Middle frontal gyrus (tissue), 1 donor: ENCODE data around the gene PLD1.
"Not testable (repeated sequence)": the region's sequence is repeated elsewhere in the genome, so short reads cannot be mapped to it uniquely, and the experiment has no call there.

Experiments used
- DNase-seq: peaks from one replicate; pipeline ENCODE4 v3.0.0-alpha.2; 2015; ENCODE audit warnings: low spot score; ENCODE audit errors: extremely low spot score

The PLD1 gene

DNA sequence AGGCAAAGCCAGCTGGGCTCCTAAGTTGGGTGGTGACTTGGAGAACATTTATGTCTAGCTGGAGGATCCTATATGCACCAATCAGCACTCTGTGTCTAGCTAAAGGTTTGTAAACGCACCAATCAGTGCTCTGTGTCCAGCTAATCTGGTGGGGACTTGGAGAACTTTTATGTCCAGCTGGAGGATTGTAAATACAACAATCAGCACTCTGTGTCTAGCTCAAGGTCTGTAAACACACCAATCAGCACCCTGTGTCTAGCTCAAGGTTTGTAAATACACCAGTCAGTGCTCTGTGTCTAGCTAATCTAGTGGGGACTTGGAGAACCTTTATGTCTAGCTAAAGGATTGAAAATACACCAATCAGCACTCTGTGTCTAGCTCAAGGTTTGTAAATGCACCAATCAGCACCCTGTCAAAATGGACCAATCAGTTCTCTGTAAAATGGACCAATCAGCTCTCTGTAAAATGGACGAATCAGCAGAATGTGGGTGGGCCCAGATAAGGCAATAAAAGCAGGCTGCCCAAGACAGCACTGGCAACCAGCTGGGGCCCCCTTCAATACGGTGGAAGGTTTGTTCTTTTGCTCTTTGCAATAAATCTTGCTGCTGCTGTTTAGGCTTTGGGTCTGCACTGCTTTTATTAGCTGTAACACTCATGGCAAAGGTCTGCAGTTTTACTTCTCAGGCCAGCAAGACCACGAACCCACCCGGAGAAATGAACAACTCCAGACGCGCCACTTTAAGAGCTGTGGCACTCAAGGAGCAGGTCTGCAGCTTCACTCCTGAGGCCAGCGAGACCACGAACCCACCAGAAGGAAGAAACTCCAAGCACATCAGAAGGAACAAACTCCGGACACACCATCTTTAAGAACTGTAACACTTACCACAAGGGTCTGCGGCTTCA lies 63.7 kb downstream of the PLD1 start:
- not testable (repeated sequence) for DNase-seq

- no peak for DNase-seq
Measured at GRCh38 chr3:171745577-171746319, 64.5 kb downstream of the PLD1 start.

DNA sequence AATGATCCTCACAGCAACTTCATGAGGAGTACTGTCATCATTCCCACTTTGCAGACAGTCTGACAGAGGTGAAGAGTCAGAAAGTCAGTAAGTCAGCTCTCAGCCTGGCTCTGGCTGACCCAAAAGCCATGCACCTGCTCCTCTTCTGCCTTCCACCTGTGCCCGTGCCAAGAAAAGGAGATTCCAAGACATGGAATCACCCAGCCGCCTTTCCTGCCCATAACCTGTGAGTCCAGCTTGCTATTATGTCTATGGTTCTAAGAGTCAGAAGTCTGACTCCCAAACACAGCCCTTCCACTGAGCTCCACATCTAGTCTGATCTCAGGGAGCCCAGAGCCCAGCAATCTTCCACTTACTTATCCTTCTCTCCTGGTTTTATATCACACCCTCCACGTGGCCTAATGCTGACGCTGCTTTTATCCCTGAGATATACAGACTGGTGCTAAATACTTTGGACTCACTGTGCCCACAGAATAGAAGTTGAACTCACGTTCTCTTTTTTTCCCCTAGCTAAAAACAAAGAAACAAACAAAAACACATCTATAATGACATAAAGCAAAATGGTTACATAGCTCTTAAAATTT lies 66.0 kb downstream of the PLD1 start:
- no peak for DNase-seq

GRCh38 chr3:171743327-171744157 lies 66.7 kb downstream of the PLD1 start:
- no peak for DNase-seq

- DNase-seq: no peak
Measured at GRCh38 chr3:171741377-171741776, 68.9 kb downstream of the PLD1 start.

- DNase-seq: no peak
Measured at GRCh38 chr3:171736556-171736955, 73.7 kb downstream of the PLD1 start.

- no peak for DNase-seq
Measured at GRCh38 chr3:171733561-171733960, 76.7 kb downstream of the PLD1 start.

GRCh38 chr3:171732756-171733155 lies 77.5 kb downstream of the PLD1 start:
- no peak for DNase-seq

- DNase-seq: no peak
Measured at GRCh38 chr3:171731691-171732090, 78.6 kb downstream of the PLD1 start.

DNA sequence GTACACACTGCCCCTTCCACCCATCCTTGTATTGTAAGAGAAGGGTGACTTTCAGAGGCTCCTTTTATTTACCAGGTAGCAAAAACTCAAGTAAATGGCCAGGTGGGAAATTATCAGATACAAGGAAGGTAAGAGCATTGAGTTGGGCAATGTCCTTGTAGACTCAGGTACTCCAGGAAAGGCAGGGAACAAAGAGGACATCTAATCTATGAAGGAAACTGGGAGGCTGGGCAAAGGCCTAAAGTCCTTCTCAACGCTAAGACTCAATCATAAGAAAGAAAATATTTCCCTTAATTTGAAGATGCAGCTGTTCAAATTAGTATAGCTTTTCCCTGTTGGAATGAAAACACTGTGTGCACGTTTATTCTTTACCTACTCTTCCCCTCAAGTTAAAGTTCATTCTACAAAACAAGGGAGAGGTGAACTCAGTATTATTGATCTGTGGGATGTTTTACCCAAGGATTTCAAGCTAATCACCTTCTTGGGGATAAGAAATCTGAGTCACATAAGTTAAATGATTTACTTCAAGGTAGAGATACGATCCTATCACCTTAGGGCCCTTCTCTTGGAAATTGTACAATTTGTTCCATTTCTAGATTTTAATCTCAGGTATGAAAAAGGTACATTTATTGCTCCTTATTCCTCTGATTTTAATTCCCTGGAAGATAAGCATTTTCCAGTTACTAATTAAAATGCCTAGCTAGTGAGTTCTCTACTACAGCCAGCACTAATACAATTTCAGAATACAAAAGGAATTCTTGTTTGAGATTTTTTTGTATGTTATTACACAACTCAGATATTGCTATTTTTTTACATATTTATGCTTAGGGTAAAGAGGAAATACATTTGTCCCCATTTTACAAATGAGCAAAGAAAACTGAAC lies 80.6 kb downstream of the PLD1 start:
- no peak for DNase-seq

GRCh38 chr3:171727288-171727687 lies 83.0 kb downstream of the PLD1 start:
- DNase-seq: no peak

GRCh38 chr3:171718493-171719185 lies 91.6 kb downstream of the PLD1 start:
- DNase-seq: no peak

GRCh38 chr3:171715155-171715554 lies 95.1 kb downstream of the PLD1 start:
- no peak for DNase-seq

- DNase-seq: no peak
Measured at GRCh38 chr3:171712171-171712938, 97.9 kb downstream of the PLD1 start.

GRCh38 chr3:171711461-171712170 lies 98.7 kb downstream of the PLD1 start:
- no peak for DNase-seq

DNA sequence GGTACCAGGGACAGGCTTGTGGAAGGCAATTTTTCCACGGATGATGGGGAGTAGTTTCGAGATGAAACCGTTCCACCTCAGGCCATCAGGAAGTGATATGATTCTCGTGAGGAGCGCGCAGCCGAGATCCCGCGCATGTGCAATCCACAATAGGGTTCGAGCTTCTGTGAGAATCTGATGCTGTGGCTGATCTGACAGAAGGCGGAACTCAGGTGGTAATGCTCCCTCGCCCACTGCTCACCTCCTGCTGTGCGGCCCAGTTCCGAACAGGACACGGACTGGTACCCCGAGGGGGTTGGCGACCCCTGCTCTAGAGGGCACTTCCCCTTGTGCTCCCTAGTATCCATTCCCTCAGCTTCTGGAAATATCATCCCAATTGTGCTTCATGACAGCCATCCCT lies 99.9 kb downstream of the PLD1 start:
- no peak for DNase-seq

GRCh38 chr3:171704814-171705213 lies 105.5 kb downstream of the PLD1 start:
- DNase-seq: no peak

DNA sequence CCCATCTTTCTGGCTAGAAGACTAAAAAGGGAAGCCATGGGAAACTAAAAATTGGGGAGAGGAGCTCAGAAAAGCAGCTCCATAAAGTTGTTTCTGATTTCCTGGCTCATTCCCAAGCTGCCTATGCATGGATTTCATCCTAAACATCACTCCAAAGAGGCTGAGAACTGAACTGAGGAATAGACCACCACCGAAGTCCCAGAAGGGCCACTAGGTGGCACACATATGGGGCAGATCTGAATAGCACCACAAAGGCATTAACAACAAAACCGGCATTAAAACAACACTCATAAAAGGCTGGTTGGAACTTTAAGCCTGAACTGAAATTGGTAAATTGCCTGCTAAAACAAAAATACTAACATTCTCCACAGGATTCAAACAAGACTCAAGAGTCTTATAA lies 106.3 kb downstream of the PLD1 start:
- no peak for DNase-seq
